ENCODE measurements around the gene VPS9D1.

The VPS9D1 gene

GRCh38 chr16:89733792-89734191 lies 13.1 kb upstream of the VPS9D1 start:
- Histone ChIP-seq H3K9ac (ENCODE audit: low read length) (no peak overlapping the region), H3K4me2 (ENCODE audit: low read length) (no peak overlapping the region), H4K20me1 (ENCODE audit: insufficient read depth, low read length) (no peaks in the 10 kb centered on the region), H3K4me1 (ENCODE audit: insufficient read depth, low read length, severe bottlenecking) (no peaks in the 10 kb centered on the region), H3K27ac (ENCODE audit: low read depth, low read length, poor library complexity, severe bottlenecking) (no peak overlapping the region), H3K79me2 (ENCODE audit: insufficient read depth, low read length) (no peaks in the 10 kb centered on the region), H3K4me3 (ENCODE audit: low read depth, low read length, poor library complexity, severe bottlenecking) (no peak overlapping the region), H3K36me3 (ENCODE audit: insufficient read depth, low read length) (peaks cover 85% of the 10 kb centered on the region), H3K9me3 (ENCODE audit: low read length) (no peaks in the 10 kb centered on the region), H3F3A (ENCODE audit: insufficient read depth, low read length) (no peaks in the 10 kb centered on the region), H2AFZ (ENCODE audit: low read length) (no peak overlapping the region), H3K27me3 (ENCODE audit: insufficient read depth, low read length) (no peaks in the 10 kb centered on the region), H3K9me2 (ENCODE audit: low read depth, low read length) (no peaks in the 10 kb centered on the region)
- TF ChIP-seq, protein P1, sequence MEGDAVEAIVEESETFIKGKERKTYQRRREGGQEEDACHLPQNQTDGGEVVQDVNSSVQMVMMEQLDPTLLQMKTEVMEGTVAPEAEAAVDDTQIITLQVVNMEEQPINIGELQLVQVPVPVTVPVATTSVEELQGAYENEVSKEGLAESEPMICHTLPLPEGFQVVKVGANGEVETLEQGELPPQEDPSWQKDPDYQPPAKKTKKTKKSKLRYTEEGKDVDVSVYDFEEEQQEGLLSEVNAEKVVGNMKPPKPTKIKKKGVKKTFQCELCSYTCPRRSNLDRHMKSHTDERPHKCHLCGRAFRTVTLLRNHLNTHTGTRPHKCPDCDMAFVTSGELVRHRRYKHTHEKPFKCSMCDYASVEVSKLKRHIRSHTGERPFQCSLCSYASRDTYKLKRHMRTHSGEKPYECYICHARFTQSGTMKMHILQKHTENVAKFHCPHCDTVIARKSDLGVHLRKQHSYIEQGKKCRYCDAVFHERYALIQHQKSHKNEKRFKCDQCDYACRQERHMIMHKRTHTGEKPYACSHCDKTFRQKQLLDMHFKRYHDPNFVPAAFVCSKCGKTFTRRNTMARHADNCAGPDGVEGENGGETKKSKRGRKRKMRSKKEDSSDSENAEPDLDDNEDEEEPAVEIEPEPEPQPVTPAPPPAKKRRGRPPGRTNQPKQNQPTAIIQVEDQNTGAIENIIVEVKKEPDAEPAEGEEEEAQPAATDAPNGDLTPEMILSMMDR (IDR thresholded peaks at IDR 0.05; ENCODE audit: low read length) = no peak
- no peak for TF ChIP-seq EZH2 (IDR thresholded peaks at IDR 0.05; ENCODE audit: borderline replicate concordance, low read length)

GRCh38 chr16:89733322-89733721 lies 12.6 kb upstream of the VPS9D1 start:
- Histone ChIP-seq H3K9ac (ENCODE audit: low read length) (no peak overlapping the region), H3K27ac (ENCODE audit: low read depth, low read length, poor library complexity, severe bottlenecking) (no peak overlapping the region), H3K4me3 (ENCODE audit: low read depth, low read length, poor library complexity, severe bottlenecking) (no peak overlapping the region), H3K79me2 (ENCODE audit: insufficient read depth, low read length) (no peaks in the 10 kb centered on the region), H3F3A (ENCODE audit: insufficient read depth, low read length) (no peaks in the 10 kb centered on the region), H2AFZ (ENCODE audit: low read length) (no peak overlapping the region), H3K36me3 (ENCODE audit: insufficient read depth, low read length) (peaks cover 81% of the 10 kb centered on the region), H3K27me3 (ENCODE audit: insufficient read depth, low read length) (no peaks in the 10 kb centered on the region), H3K4me1 (ENCODE audit: insufficient read depth, low read length, severe bottlenecking) (no peaks in the 10 kb centered on the region), H3K4me2 (ENCODE audit: low read length) (no peak overlapping the region), H3K9me3 (ENCODE audit: low read length) (no peaks in the 10 kb centered on the region), H4K20me1 (ENCODE audit: insufficient read depth, low read length) (no peaks in the 10 kb centered on the region), H3K9me2 (ENCODE audit: low read depth, low read length) (no peaks in the 10 kb centered on the region)
- TF ChIP-seq EZH2 (IDR thresholded peaks at IDR 0.05; ENCODE audit: borderline replicate concordance, low read length) = no peak
- TF ChIP-seq, protein P1 (IDR thresholded peaks at IDR 0.05; ENCODE audit: low read length) = no peak

- no peak overlapping the region for H3K4me3 ChIP-seq (ENCODE audit: low read depth, low read length, poor library complexity, severe bottlenecking)
- H3K27me3 ChIP-seq (ENCODE audit: insufficient read depth, low read length) = no peaks in the 10 kb centered on the region
- peaks cover 79% of the 10 kb centered on the region for H3K36me3 ChIP-seq (ENCODE audit: insufficient read depth, low read length)
- no peak overlapping the region for H3K4me2 ChIP-seq (ENCODE audit: low read length)
- H3F3A ChIP-seq (ENCODE audit: insufficient read depth, low read length) = no peaks in the 10 kb centered on the region
- H3K9me2 ChIP-seq (ENCODE audit: low read depth, low read length) = no peaks in the 10 kb centered on the region
- H3K27ac ChIP-seq (ENCODE audit: low read depth, low read length, poor library complexity, severe bottlenecking) = no peak overlapping the region
- no peaks in the 10 kb centered on the region for H3K79me2 ChIP-seq (ENCODE audit: insufficient read depth, low read length)
- H2AFZ ChIP-seq (ENCODE audit: low read length) = no peak overlapping the region
- no peak overlapping the region for H3K9ac ChIP-seq (ENCODE audit: low read length)
- no peaks in the 10 kb centered on the region for H3K4me1 ChIP-seq (ENCODE audit: insufficient read depth, low read length, severe bottlenecking)
- no peaks in the 10 kb centered on the region for H3K9me3 ChIP-seq (ENCODE audit: low read length)
- H4K20me1 ChIP-seq (ENCODE audit: insufficient read depth, low read length) = no peaks in the 10 kb centered on the region
- TF ChIP-seq, protein P1 (IDR thresholded peaks at IDR 0.05; ENCODE audit: low read length) = no peak
- TF ChIP-seq EZH2 (IDR thresholded peaks at IDR 0.05; ENCODE audit: borderline replicate concordance, low read length) = no peak
Observed at GRCh38 chr16:89732918-89733242, 12.2 kb upstream of the VPS9D1 start.

Data from OCI-LY1 (cell line).